HG03565 (cell line): ENCODE measurements around the gene CHDH.

Experiments used
- ATAC-seq: cut with Tn5 transposase; IDR thresholded peaks from one replicate; pipeline ENCODE4 v1.9.1; 2021; ENCODE audit warnings: mild to moderate bottlenecking, moderate library complexity; ENCODE audit not compliant: unreplicated experiment

CHDH gene

DNA sequence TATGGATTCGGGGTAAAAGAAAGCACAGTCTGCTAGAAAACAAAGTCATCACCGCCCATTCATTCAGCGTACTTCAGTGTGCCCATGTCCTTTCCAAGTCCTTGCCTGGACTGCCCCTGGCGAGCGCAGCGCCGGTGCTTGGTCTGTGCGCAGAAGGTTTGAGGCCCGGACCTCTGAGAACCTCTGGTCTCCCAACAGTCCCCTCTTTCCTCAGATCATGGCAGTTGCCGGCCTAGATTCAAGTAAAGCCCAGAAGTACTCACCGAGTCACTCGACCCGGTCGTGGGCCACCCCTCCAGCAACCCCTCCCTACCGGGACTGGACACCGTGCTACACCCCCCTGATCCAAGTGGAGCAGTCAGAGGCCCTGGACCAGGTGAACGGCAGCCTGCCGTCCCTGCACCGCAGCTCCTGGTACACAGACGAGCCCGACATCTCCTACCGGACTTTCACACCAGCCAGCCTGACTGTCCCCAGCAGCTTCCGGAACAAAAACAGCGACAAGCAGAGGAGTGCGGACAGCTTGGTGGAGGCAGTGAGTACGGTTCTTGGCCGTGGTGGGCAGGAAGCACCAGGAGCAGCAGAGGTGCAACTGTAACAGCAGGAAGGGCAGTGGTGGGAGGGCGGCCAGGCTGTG is 36.3 kb downstream of the CHDH start:
- ATAC-seq = no peak

DNA sequence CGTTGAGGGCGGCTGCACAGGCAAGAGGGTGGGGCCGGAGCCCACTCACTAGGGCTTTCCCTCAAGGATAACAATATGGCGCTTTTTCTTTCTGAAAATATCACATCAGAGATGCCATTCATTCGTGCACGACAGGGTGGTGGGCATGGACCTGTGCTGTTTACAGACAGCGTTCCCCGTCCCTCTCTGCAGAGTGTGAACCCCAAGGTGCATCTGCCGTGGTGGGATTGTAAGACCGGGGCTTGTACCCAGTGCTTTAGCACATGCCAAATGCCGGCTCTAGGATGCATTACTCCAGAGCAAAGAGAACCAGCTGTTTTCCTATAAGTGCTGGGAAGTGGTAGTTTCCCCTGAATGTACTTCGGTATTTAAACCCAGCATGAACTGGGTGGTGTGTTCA is 37.0 kb downstream of the CHDH start:
- no peak for ATAC-seq

GRCh38 chr3:53808496-53808895 is 37.7 kb downstream of the CHDH start:
- ATAC-seq = no peak

GRCh38 chr3:53807117-53807810 is 39.0 kb downstream of the CHDH start:
- no peak for ATAC-seq

DNA sequence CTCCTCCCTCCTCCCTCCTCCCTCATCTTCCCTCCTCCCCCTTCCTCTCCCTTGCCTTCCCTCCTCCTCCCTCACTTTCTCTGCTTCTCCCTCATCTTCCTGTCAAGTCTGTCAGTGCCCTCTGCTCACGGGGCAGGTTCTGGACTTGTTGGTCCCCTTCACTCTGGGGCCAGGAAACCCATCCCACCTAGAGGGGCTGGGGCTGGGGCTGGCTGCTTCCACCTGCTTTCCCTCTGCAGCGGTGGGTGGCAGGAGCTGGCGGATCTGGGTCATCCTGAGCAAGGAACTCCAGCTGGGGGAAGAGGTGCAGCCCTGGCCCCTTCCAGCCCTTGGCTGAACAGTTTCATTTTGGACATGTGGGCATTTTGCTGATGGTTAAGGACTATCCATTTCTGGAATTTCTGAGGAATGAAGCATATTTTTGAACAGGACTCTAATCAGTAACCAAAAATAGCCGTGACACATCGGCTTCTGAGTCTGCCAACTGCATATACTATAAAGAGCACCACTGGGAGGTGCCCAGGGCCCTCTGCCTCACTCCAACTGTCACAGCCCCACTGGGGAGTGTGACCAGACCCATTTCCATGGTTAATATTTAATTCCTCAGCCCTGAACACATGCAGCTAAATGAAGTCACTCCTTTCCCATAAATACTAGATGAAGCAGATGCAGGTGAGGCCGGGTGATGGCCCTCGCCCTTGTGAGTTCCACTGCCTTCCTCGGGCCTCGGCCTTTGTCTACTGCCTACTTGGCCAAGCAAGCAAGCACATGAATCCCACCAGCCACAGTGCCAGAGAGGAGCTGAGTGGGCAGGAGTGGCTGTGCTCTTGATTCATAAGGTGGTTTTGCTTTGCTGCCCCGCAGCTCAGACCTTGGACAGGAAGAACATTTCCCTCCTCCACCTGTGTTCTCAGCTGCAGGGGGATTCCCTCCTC is 39.8 kb downstream of the CHDH start:
- ATAC-seq = no peak

- ATAC-seq = no peak
Observed at GRCh38 chr3:53805463-53806159, 40.6 kb downstream of the CHDH start.

DNA sequence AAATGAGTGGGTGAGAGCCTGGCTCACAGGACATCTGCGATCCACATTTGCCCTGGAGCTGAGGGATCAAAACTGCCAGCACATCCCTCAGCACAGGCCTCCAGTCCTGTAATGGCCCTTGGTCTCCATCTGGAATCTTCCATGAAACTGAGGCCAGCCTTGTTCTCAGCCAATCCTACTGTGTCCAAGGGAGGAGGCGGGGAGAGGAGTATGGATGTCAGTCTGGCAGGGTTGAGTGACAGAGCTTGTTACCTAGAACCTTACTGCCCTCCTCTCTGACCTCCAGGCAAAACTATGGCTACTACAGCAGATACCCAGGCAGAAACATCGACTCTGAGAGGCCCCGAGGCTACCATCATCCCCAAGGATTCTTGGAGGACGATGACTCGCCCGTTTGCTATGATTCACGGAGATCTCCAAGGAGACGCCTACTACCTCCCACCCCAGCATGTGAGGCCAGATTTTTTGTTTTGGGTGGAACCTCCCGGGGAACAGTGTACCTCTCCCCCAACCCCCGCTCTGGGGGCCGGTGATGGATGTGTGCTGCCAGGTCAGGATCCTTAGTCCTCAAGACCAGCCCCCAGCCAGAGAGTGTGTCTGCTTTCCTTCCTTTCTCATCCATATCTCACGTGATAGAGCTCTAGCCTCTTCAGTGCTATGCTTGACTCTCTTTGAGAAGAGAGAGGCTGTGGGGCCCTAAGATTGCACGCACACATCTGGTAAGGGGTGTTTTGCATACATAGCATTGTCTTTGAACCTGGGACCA is 41.3 kb downstream of the CHDH start:
- ATAC-seq = no peak

GRCh38 chr3:53803816-53804695 is 42.2 kb downstream of the CHDH start:
- ATAC-seq = no peak

GRCh38 chr3:53803124-53803815 is 42.9 kb downstream of the CHDH start:
- ATAC-seq = no peak

DNA sequence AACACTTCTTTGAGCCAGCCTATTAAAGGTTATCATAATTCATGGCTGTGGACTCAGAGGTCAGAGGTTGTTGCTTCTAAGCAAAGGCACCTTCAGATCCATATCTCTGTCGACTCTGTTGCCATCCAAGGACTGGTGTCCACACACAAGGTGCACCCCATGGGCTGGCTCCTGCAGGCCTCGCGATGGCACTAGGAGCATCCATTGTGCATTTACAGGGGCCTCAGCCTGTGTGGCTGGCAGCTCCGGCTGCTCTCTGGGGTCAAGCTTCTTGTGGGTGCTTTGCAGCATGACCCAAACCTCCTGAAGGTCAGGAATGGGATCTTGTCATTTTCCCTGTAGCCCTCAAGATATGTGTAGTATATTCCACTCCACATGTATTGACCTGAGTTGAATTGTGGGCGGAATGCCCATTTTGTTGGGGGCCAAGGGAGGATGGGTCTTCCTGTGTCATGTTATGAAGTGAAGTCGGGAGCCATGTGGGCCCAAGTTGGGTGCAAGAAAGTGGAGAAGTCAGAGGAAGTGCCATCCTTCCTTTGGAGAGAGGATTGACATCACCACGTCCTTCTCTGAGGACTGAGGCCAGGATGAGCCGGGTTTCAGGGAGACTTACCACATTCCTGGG is 43.9 kb downstream of the CHDH start:
- no peak for ATAC-seq

DNA sequence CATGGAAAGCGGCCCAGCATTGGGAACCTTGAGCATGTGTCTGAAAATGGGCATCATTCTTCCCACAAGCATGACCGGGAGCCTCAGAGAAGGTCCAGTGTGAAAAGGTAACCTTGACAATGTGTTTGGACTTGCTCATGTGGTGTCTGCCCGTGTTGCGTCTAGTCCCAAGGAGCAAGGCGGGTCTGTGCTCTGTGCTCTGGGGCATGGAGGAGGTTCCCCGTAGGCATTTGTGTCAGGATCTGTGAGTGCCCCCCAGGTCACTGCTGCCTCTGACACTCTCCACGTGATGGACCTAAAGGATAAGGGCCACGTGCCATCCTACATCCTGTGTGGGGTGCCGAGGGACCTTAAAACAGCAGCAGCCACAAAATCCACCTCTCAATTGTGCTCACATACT is 44.9 kb downstream of the CHDH start:
- no peak for ATAC-seq

DNA sequence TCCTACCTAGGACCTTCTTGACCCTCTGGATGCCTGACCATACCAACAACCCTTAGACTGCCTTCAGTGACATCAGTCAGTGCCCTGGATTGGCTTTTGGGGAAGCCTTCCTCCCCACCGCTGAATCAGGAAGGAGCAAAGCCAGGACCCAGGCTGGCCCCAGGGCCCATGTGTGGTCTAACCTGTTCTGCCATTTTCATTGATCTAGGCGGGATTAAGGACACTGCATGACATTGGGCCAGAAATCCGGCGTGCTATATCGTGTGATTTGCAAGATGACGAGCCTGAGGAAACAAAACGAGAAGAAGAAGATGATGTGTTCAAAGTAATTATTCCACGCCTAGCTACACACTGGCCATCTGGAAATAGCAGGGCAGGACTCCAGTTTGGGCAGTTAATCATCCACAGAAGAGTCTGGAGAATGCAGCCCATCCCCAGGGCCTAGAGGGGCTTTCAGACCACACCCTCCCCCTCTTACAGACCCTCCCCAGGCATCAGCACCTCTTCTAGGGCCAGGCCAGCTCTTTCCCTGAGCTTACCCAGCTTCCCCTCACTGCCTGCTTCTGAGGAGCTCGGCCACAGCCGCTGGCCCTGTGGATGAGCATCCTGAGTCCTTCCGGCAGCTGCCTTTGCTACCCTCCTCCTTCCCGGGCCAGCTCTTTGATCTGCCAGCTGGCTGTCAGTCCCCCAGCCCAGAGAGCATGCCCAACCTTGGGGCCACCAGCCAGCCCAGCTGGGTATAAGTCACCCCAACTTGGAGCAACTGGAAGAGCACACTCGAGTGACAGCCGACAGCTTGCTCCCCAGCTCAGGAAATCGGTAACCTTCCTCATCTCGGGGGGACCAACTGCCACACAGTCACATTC is 45.9 kb downstream of the CHDH start:
- no peak for ATAC-seq

GRCh38 chr3:53799338-53799865 is 46.8 kb downstream of the CHDH start:
- ATAC-seq = no peak

GRCh38 chr3:53798144-53798543 is 48.1 kb downstream of the CHDH start:
- ATAC-seq = no peak

GRCh38 chr3:53795789-53796560 is 50.2 kb downstream of the CHDH start:
- ATAC-seq = no peak

DNA sequence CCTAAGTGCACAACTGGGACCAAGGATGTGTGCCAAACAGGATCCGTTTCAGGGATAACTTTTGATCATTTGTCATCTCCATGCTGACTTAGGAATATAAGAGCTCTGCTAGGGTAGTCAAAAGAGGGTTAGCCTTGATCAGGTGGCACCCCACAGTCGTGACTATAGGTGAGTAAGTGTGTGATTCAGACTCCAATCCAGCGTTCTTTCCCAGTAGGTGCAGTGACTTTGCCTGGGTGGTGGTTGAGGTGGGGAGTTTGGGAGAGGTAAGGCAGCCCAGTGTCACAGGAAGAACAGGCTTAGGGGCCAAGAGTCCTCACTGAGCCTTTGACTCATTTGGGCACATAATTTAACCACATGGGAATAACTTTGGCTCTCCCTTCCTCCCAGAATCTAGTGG is 51.0 kb downstream of the CHDH start:
- ATAC-seq = no peak
